NCI-H82 treated with DMSO at 0.1 percent for 48 hours (cell line): ENCODE results near the gene TBC1D22A.

Experiments used
- DNase-seq: peaks from one replicate; lab custom pipeline; 2025; ENCODE audit not compliant: unreplicated experiment; lab: John Stamatoyannopoulos, UW

TBC1D22A gene

GRCh38 chr22:47021371-47022074 lies 259.1 kb downstream of the TBC1D22A start:
- no peak for DNase-seq

DNA sequence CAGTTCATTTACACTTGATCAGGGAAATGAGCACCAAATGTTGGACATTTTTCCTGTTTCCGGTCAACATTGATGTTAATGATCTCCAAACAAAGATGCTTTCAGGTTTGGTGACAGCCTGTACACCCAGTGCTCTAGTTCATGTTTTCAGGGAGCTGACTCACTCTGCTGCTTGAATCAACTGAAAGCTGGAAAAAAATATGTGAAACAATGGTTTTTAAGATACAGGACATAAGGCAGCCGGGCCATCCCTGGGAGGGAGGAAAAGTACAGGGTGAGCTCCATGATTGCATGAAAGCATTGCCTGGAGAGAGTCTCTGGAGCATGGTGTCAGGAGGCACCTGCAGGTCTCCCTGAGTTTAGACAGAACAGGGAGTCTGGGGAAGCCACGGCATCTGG lies 259.6 kb downstream of the TBC1D22A start:
- DNase-seq = no peak

- no peak for DNase-seq
Measured at GRCh38 chr22:47022475-47022874, 260.0 kb downstream of the TBC1D22A start.

DNA sequence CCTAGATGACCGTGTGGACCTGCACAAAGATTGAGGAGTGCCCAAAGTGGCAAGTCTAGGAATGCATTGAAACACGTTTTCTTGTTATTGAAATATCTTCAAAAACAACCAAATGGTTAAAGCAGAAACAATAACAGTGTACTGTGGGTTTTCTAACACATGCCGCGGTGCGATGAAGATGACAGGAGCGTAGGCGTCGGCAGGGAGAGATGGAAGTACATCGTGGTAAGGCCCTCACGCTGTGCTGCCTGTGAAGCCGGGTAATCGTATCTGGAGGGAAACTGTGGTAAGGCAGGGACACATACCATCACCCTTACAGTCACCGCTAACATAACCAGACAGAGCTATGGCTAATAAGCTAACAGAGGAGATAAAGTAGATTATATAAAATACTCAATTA lies 261.4 kb downstream of the TBC1D22A start:
- no peak for DNase-seq

DNA sequence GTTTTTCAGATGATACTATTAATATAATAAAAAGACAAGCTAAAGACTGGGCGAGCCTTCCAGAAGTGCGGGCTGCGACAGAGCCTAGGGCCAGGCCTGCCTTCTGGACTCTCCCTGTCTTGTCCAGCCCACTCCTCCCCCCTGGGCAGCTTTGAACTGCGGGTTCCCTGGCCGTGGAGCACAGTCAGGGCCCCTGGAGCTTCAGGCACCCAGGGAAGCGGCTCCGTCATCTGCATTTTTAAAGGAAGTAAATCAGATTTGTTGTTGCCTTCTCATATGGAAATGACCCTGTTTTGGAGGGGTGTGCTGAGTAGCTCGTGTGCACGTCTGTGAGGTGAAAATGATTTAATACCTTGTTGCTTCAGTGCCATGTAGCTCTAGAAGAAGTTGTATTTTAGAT lies 265.3 kb downstream of the TBC1D22A start:
- DNase-seq = no peak

- no peak for DNase-seq
Measured at GRCh38 chr22:47029244-47030074, 267.0 kb downstream of the TBC1D22A start.

DNA sequence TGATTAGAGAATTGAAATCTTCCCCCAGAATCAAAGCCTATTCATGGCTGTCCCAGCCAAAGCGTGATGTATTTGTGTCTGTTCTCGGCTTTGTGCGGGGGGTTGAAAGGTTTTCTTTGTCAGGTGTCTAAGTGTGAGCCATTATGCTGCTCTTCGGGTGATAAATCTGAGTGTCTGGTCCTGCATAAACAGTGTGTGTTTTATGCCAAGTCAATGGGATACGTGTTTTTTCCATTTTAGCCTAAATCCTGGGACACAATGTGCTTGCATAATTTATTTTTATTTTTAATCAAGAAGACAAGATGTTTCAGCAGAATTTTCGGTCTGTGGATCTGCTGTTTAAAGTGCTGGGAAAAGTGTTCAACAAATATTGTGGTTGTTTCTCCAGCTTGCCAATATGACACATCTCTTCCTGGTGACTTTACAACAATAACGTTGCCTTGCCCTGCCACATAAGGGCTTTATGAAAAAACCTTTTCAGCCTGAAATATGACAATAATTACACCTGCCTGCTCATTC lies 267.8 kb downstream of the TBC1D22A start:
- no peak for DNase-seq

- no peak for DNase-seq
Measured at GRCh38 chr22:47030881-47031627, 268.6 kb downstream of the TBC1D22A start.

GRCh38 chr22:47031628-47031915 lies 269.1 kb downstream of the TBC1D22A start:
- no peak for DNase-seq

DNA sequence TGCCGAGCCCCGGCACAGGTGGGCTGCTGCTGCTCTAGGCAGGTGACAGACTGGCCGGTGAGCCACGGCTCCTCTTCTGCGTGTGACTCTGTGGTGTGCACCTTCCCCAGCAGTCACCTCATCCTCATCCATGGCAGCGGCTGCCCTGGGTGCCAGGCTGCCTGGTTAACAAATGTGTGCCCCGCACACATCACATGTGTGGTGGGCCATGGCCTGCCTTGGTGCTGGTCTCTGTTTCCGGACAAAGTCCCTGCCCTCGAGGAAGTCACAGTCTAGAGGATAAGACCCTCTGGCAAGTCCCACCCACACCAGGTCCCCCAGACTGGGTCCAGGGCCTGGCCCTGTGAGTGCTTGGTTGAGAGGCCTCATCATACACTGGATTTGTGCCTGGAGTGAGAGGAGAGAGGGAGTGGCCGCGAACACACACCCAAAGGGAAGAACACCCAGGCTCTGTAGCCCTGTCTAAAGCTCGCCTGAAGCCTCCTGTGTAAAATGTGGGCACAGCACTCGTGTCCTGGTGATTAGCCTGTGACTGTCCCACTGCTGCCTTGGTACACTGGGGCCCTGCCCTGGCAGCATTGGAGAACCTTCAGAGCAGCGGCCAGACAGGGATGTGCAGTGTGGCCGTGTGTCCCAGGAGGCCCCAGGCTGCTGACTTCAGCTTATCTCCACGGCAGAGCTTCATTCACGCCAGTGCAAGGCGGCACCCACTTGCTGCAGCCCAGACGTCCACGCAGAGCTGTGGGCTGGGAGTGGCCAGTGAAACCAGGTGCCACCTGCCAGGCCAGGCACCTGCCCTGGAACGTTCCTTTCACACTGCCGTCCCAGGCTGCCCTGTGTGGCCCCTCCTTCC lies 269.9 kb downstream of the TBC1D22A start:
- DNase-seq = no peak

DNA sequence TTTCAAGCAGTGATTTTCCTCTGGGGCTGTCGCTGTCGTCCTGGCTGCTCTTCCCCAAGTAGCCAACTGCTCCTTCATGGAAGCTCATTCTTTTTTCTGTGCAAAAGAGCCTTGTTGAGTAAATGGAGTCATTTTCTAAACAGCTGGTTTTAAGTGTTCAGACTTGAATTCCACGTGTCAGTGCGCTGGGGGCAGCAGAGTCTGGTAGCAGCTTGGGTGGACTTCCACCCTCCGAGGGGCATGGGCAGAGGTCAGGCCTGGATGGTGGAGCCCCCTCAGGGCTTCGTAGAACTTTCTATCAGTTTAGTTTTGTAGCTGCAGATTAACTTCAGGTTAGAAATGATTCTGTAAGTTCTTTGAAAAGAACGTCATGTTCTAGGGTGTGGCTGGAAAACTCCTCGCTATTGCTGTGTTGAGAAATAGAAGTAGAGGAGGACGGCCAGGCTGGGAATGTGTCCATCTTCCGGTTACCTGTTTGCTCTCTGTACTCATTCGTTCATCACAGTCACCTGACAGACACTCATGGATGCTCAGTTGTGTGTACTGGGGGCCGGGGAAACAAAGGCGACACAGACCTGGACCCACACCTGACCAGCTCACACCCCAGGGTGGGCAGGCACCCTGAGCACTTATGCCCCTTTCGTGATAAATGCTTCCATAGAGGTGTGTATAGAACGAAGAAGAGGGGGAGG lies 270.7 kb downstream of the TBC1D22A start:
- no peak for DNase-seq

DNA sequence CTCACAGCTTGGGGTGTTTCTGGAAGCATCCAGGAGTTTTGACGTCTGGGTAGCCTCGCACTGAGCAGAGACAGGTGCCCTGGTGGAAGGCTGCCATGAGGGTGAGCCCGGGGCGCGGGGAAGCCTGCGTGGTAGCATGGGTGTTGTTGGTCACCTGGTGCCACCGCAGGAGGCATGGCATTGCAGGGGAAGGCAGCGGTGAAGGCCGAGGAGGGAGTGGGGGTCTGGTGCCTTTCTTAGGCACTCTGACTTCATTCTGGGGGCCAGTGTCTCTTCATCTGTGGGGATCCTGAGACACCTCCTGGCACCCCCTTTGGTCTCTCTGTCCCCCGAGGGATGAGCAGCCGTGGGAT lies 271.2 kb downstream of the TBC1D22A start:
- no peak for DNase-seq

- DNase-seq = no peak
Measured at GRCh38 chr22:47034076-47034808, 271.8 kb downstream of the TBC1D22A start.

- DNase-seq = no peak
Measured at GRCh38 chr22:47034905-47035419, 272.5 kb downstream of the TBC1D22A start.

- DNase-seq = no peak
Measured at GRCh38 chr22:47035425-47035881, 273.0 kb downstream of the TBC1D22A start.

GRCh38 chr22:47036352-47036751 lies 273.9 kb downstream of the TBC1D22A start:
- DNase-seq = no peak

DNA sequence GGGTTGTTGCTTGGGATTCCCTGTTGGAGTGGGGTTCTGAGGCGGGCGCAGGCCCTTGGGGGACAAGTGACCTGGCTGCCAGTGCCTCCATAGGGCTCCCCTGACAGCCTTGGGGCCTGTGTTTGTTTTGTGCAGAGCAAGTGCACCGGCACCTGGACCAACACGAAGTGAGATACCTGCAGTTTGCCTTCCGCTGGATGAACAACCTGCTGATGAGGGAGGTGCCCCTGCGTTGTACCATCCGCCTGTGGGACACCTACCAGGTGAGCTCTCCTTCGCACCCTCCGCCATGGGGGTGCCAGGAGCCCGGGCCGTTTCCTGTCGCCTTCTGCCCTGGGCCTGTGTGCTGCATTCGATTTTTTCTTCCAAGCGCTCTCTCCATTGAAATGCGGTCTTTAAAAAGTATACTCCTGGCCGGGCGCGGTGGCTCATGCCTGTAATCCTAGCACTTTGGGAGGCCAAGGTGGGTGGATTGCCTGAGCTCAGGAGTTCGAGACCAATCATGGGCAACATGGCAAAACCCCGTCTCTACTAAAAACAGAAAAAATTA lies 274.6 kb downstream of the TBC1D22A start:
- DNase-seq = no peak

GRCh38 chr22:47038206-47038835 lies 275.9 kb downstream of the TBC1D22A start:
- DNase-seq = no peak

- no peak for DNase-seq
Measured at GRCh38 chr22:47039356-47039755, 276.9 kb downstream of the TBC1D22A start.
